NCI-H446 treated with DMSO at 0.1 percent for 48 hours (cell line): ENCODE measurements around the gene CFAP58.

Experiments
- DNase-seq: peaks from one replicate; lab custom pipeline; 2025; lab: John Stamatoyannopoulos, UW

CFAP58 gene

GRCh38 chr10:104376784-104377300 is 23.2 kb downstream of the CFAP58 start:
- DNase-seq = no peak

- no peak for DNase-seq
These were observed 26.7 kb downstream of the CFAP58 start for GRCh38 chr10:104380336-104380735.

- no peak for DNase-seq
These were observed 33.7 kb downstream of the CFAP58 start for GRCh38 chr10:104387130-104387888.

GRCh38 chr10:104388830-104389229 is 35.2 kb downstream of the CFAP58 start:
- DNase-seq = no peak

GRCh38 chr10:104391150-104391968 is 37.7 kb downstream of the CFAP58 start:
- DNase-seq = no peak

- no peak for DNase-seq
These were observed 38.3 kb downstream of the CFAP58 start for GRCh38 chr10:104391969-104392296.

GRCh38 chr10:104393387-104393786 is 39.8 kb downstream of the CFAP58 start:
- DNase-seq = no peak

GRCh38 chr10:104396581-104396980 is 42.9 kb downstream of the CFAP58 start:
- DNase-seq = no peak

GRCh38 chr10:104403636-104404035 is 50.0 kb downstream of the CFAP58 start:
- DNase-seq = no peak

GRCh38 chr10:104406715-104407650 is 53.4 kb downstream of the CFAP58 start:
- DNase-seq = peak; percentile 24

GRCh38 chr10:104413528-104413927 is 59.9 kb downstream of the CFAP58 start:
- DNase-seq = no peak

- DNase-seq = no peak
These were observed 62.0 kb downstream of the CFAP58 start for GRCh38 chr10:104415526-104416165.

- DNase-seq = no peak
These were observed 63.2 kb downstream of the CFAP58 start for GRCh38 chr10:104416851-104417250.

- DNase-seq = no peak
These were observed 64.1 kb downstream of the CFAP58 start for GRCh38 chr10:104417637-104418292.

- no peak for DNase-seq
These were observed 71.1 kb downstream of the CFAP58 start for GRCh38 chr10:104424719-104425118.

GRCh38 chr10:104427989-104428388 is 74.4 kb downstream of the CFAP58 start:
- no peak for DNase-seq

GRCh38 chr10:104429846-104430245 is 76.2 kb downstream of the CFAP58 start:
- DNase-seq = no peak

- DNase-seq = no peak
These were observed 76.7 kb downstream of the CFAP58 start for GRCh38 chr10:104430360-104430759.

- no peak for DNase-seq
These were observed 80.0 kb downstream of the CFAP58 start for GRCh38 chr10:104433669-104434068.

- DNase-seq = no peak
These were observed 81.0 kb downstream of the CFAP58 start for GRCh38 chr10:104434601-104435000.

- DNase-seq = peak; percentile 51
These were observed 82.2 kb downstream of the CFAP58 start for GRCh38 chr10:104435822-104436221.
